ENCODE data around the gene MKLN1.

GRCh38 chr7:131341690-131342089, 14.0 kb downstream of the MKLN1 start:
- TF ChIP-seq GATA2 (IDR thresholded peaks at IDR 0.05; ENCODE audit: low read depth, low read length): no peak
- TF ChIP-seq GATA3 (IDR thresholded peaks at IDR 0.05; ENCODE audit: low read depth, low read length): no peak

All from SH-SY5Y (cell line).